Mammary microvascular endothelial cell (primary cell): Measurements from ENCODE around the gene IDE. TPM values are rescaled to one million over a fixed set of nuclear protein-coding genes. Genes with fewer than 3 reads are reported as not detected.

Source experiments
- total RNA-seq: library from RNA; depleted of rRNA; stranded (reverse); fragments of >200 nt; gene quantifications from 2 replicates; pipeline ENCODE4 v1.2.3, GENCODE V29; 2015

Gene IDE
- 24.5 and 28.6 TPM in 2 replicates for total RNA-seq

GRCh38 chr10:92573798-92574547 lies at the start of gene IDE:
IDE (minus strand) TSS chr10:92574093; CDS start chr10:92574019, 74 bp downstream.

DNA sequence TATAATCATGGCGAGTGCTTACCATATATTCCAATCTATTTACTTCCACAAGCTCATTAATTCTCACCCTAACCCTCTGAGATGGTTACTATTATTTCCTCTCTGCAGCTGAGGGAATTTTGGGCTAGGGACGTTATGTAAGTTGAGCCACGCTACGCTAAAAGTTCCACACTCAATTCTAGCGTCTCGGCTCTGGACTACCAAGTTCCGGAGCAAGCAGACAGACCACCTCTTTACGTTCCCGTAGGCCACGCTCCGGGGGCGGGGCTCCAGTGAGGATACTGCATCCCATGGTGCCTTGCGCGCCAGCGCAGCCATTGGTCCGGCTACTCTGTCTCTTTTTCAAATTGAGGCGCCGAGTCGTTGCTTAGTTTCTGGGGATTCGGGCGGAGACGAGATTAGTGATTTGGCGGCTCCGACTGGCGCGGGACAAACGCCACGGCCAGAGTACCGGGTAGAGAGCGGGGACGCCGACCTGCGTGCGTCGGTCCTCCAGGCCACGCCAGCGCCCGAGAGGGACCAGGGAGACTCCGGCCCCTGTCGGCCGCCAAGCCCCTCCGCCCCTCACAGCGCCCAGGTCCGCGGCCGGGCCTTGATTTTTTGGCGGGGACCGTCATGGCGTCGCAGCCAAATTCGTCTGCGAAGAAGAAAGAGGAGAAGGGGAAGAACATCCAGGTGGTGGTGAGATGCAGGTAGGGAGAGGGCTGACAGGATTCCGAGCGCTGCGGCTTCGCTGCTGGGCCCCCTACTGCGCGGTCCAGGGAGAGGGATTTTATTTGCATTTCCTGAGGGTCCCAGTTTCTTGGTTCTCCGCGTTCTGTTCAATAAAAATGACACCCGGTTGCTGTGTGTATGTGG lies 19.1 kb upstream of the IDE start, which contains the start of gene KIF11:
Gene KIF11, plus strand, starts transcription at position 370 of the 858 bp plus-strand sequence. Its CDS starts 246 bp downstream, at position 616.

Other genes starting within 250 kb of the IDE start
- gene KIF11, start 19.0 kb upstream of the IDE start, total RNA-seq = 31.3 and 35.1 TPM in 2 replicates
- 42.2 and 53.2 TPM in 2 replicates for gene HHEX, start 115.9 kb upstream of the IDE start, total RNA-seq